Measurements from ENCODE around the gene RAB33A.
"Not testable (repeated sequence)": the region's sequence is repeated elsewhere in the genome, so short reads cannot be mapped to it uniquely, and the experiment has no call there.

The RAB33A gene

DNA sequence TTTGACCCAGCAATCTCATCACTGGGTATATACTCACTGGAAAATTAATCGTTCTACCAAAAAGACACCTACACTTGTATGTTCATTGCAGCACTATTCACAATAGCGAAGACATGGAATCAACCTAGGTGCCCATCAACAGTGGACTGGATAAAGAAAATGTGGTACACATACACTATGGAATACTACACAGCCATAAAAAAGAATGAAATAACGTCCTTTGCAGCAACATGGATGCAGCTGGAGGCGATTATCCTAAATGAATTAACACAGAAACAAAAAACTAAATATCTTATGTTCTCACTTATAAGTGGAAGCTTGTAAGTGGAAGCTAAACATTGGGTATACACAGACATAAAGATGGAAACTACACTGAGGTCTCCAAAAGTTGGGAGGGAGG, 59.4 kb downstream of the RAB33A start:
- no CpG with 5 or more reads among the region's 4 CpGs for WGBS, 2 experiments (ENCODE audit: insufficient coverage in 2 of 2)
- H3K9me3 ChIP-seq (ENCODE audit: control insufficient read depth, low read length); H3K27ac ChIP-seq (ENCODE audit: low read depth, low read length, severe bottlenecking); H3K4me1 ChIP-seq (ENCODE audit: control insufficient read depth, insufficient read depth, low read length, poor library complexity, severe bottlenecking); H3K4me3 ChIP-seq (ENCODE audit: extremely low read depth, insufficient read depth, low read length, poor library complexity, severe bottlenecking): not testable (repeated sequence)
- H3K36me3 ChIP-seq (ENCODE audit: control insufficient read depth, insufficient read depth, low read length) = peaks cover 42% of the 10 kb centered on the region

Measured in mesodermal cell (in vitro differentiated cells).